GM12891 (cell line): ENCODE results near the gene TSSC4.
"Not testable (repeated sequence)": the region's sequence is repeated elsewhere in the genome, so short reads cannot be mapped to it uniquely, and the experiment has no call there.

Experiments used
- PAX5 ChIP-seq: IDR thresholded peaks from 2 replicates; pipeline ENCODE4 v1.6.1; 2011; ENCODE audit warnings: low read length, moderate library complexity, mild to moderate bottlenecking; ENCODE audit not compliant: insufficient read depth, severe bottlenecking
- POLR2A ChIP-seq: IDR thresholded peaks from 2 replicates; pipeline ENCODE4 v1.6.1; 2011; ENCODE audit warnings: low read depth, low read length, control low read depth
- POLR2AphosphoS5 ChIP-seq: IDR thresholded peaks from 2 replicates; pipeline ENCODE4 v1.6.1; 2011; ENCODE audit warnings: low read depth, low read length, control low read depth
- POU2F2 ChIP-seq: IDR thresholded peaks from 2 replicates; pipeline ENCODE4 v1.6.1; 2011; ENCODE audit warnings: low read depth, mild to moderate bottlenecking, control low read depth, low read length, moderate library complexity
- SPI1 ChIP-seq: IDR thresholded peaks from 2 replicates; pipeline ENCODE4 v1.6.1; 2011; ENCODE audit warnings: low read depth, low read length, control low read depth
- TAF1 ChIP-seq: IDR thresholded peaks from 2 replicates; pipeline ENCODE4 v1.6.1; 2011; ENCODE audit warnings: low read depth, low read length, control low read depth

DNA sequence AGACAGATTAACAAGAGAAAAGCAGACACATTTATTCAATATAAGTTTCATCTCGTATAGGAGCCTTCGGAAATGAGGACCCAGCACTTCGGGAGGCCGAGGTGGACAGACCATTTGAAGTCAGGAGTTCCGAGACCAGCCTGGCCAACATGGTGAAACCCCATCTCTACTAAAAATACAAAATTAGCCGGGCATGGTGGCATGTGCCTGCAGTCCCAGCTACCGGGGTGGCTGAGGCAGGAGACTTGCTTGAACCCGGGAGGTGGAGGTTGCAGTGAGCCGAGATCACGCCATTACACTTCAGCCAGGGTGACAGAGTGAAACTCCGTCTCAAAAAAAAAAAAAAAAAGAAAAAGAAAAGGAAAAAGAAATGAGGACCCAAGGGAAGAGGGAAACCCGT is 36.2 kb upstream of the TSSC4 start:
- not testable (repeated sequence) for TF ChIP-seq POLR2A, POLR2AphosphoS5, TAF1, POU2F2, PAX5, SPI1
